ENCODE measurements around the gene CHRM4. TPM values are rescaled to one million over a fixed set of nuclear protein-coding genes. Genes with fewer than 3 reads are reported as not detected.

The CHRM4 gene
- total RNA-seq, 1 experiment from 2014 or later, result 0.97 TPM

DNA sequence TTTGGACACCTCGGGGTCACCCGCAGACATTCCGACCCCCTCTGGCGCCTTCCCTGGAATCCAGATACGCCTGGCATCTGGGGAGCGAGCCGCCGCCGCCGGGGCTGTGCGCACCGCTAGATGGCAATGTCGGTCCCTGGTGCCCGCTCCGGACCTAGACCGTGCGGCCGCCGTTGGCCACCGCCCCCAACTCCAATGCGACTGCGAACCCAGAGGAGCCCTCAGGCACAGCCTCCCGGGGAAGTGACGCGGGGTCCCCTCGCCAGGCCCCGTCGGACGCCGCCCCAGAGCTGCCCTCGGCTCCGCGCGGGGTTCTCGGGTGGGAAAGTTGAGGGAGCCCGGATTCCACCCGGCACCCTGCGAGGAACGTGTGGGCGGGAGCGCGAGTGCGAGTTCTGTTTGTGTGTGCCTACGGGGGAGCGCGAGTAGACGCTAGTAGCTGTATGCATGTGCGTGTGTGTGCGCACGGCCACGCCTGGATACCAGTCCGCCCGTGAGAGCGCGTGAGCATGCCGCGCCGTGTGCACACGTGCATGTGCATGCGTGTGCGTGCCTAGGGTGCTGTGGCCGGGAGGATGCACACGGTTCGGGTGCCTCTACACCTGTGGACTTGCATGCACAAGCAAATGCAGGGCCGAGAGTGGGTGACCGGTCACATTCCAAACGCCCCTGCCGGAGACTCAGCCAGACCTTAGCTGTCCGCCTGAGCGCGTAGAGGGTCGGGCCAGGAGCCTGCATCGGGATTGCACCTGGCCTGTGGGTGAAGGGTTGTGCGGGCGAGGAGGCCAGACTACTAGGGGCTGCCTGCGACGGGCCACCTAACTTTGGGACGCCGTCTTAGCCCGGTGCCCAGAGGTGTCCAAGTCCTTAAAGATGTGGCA, 1.9 kb downstream of the CHRM4 start:
- Histone ChIP-seq H3K27ac (no peak overlapping the region), H3K36me3 (no peaks in the 10 kb centered on the region), H3K4me1 (peaks cover 10% of the 10 kb centered on the region), H3K9me3 (replicated peaks) (no peaks in the 10 kb centered on the region), H3K4me3 (peak overlapping the region; percentile 56), H3K27me3 (no peaks in the 10 kb centered on the region)
- DNase-seq, result peak; percentile 89 to 90

DNA sequence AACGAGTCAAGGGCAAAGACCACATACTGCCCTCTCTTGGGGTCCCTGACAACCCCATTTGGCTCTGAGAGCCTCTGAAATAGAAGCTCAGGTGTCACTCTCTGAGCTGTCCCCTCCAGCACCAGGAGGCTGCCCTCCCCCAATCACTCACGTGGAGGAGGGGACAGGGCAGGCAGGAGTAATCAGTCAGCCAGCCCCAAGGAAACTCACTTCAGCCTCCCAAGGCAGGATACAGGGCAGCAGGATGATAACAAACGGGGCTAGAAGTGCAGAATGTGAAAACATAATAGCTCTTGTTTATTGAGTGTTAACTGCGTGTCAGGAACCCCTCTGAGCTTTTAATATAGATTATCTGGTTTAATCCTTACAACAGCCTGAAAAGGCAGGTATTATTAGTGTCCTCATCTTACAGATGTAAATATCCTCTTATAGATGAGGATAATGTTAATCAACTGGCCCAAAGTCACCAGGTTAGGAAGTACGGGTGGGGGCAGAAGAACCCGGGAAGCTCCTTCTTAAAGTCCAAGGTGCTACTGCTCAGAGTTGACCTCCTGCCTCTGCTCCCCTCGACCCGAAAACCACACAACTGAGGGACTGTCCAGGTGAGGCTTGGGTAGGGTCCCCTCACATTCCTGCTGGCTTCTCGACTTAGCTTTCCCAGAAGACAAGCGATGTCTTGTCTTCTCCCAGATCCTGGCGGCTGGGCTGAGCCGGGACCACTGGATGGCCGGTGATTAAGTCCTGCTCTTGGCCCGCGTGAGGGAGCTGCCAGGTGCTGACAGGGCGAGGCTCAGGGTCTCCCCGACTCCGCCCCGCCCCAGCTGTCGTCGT, 2.7 kb downstream of the CHRM4 start:
- Histone ChIP-seq H3K9me3 (replicated peaks) (no peaks in the 10 kb centered on the region), H3K4me3 (peak overlapping the region; percentile 56), H3K27ac (no peak overlapping the region), H3K36me3 (no peaks in the 10 kb centered on the region), H3K4me1 (peaks cover 10% of the 10 kb centered on the region), H3K27me3 (no peaks in the 10 kb centered on the region)
- DNase-seq, result no peak

DNA sequence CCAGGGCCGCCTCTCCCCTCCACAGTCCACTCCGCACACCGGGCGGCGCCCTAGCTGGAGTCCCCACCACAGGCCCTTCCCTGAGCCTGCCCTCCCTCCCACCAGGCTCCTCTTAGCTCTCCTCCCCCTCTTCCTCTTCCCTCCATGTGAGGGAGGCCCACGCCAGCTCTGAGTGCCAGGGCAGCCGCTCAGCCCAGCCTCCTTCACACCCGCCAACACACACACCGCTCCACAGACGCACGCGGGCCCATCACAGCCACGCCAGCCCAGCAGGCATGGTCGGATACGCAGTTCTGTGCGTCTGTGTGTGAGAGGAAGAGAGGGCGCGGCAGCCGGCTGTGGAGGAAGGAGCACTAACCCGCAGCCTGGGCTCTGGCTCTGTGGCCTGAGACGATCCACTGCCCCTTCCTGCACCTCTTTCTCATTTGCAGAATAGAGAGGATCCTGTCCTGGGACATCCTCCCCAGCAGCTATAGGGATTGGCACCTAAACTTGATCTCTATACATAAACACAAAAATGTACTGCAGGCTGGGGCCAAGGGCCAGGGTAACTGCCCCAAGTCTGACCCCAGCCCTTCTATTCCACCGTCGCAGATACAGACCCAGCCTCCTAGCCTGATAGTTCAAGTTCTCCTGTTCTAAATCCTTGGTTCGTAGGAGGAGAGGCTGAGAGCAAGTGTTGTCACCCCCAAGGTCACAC, 3.5 kb downstream of the CHRM4 start:
- Histone ChIP-seq H3K9me3 (replicated peaks) (no peaks in the 10 kb centered on the region), H3K27ac (no peak overlapping the region), H3K36me3 (no peaks in the 10 kb centered on the region), H3K4me3 (peak overlapping the region; percentile 31), H3K4me1 (peaks cover 10% of the 10 kb centered on the region), H3K27me3 (no peaks in the 10 kb centered on the region)
- DNase-seq, result peak; percentile 50 to 54

DNA sequence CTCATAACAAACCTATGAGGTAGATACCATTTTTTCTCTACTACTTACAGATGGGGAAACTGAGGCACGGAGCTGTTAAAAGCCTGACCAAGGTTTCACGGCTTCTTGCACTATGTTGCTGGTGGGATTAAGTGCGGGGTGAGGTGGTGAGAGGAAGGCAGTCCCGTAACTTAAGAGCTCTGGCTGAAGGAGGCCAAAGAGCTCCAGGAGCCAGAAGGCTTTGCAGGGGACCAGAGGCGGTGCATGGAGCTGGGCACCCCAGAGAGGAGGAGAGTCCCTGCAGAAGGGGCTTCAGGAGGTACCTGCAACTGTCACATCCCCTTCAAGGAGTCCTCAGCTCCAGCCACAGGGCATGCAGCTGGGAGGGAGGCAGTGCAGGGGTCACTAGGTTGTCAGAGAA, 4.1 kb downstream of the CHRM4 start:
- no peak for DNase-seq
- Histone ChIP-seq H3K36me3 (no peaks in the 10 kb centered on the region), H3K4me3 (peak overlapping the region; percentile 31), H3K4me1 (peaks cover 10% of the 10 kb centered on the region), H3K9me3 (replicated peaks) (no peaks in the 10 kb centered on the region), H3K27me3 (no peaks in the 10 kb centered on the region), H3K27ac (no peak overlapping the region)

DNA sequence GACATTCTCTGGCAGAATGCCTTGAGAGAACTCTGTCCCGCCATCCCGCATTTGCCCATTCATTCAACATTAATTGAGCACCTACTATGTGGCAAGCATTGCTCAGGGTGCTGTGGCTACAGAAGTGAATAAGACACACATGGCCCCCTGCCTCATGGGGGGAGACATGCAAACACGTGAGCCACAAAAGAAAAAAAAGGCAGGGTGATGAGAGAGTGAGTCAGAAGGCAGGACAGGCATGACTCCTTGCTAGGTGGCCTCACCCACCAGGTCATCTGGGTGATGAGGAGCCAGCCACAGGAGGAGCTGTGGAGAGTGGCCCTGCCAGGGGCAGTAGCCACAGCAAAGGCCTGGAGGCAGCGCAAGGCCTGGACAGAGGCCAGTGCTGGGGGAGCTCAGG, 4.9 kb downstream of the CHRM4 start:
- Histone ChIP-seq H3K36me3 (no peaks in the 10 kb centered on the region), H3K9me3 (replicated peaks) (no peaks in the 10 kb centered on the region), H3K27ac (no peak overlapping the region), H3K4me1 (peaks cover 10% of the 10 kb centered on the region), H3K4me3 (no peak overlapping the region), H3K27me3 (no peaks in the 10 kb centered on the region)
- no peak for DNase-seq

DNA sequence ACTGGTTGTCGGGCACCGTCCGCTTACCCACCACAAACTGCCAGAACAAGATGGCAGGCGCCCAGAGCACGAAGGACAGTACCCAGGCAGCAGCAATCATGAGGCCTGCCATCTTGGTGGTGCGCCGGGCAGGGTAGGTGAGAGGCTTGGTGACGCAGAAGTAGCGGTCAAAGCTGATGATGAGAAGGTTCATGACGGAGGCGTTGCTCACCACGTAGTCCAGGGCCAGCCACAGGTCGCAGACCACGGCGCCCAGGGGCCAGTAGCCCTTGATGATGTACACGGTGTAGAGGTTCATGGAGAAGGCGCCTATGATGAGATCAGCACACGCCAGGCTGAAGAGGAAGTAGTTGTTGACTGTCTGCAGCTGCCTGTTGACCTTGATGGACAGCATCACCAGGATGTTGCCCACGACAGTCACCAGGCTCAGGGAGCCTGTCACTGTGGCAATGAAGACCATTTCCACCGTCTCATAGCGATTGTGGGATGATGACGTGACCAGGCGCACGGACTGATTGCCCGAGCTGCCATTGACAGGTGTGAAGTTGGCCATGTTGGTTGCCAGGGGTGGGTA, 5.5 kb downstream of the CHRM4 start:
- Histone ChIP-seq H3K36me3 (no peaks in the 10 kb centered on the region), H3K9me3 (replicated peaks) (no peaks in the 10 kb centered on the region), H3K4me1 (peaks cover 10% of the 10 kb centered on the region), H3K4me3 (no peak overlapping the region), H3K27me3 (no peaks in the 10 kb centered on the region), H3K27ac (no peak overlapping the region)
- no peak for DNase-seq

DNA sequence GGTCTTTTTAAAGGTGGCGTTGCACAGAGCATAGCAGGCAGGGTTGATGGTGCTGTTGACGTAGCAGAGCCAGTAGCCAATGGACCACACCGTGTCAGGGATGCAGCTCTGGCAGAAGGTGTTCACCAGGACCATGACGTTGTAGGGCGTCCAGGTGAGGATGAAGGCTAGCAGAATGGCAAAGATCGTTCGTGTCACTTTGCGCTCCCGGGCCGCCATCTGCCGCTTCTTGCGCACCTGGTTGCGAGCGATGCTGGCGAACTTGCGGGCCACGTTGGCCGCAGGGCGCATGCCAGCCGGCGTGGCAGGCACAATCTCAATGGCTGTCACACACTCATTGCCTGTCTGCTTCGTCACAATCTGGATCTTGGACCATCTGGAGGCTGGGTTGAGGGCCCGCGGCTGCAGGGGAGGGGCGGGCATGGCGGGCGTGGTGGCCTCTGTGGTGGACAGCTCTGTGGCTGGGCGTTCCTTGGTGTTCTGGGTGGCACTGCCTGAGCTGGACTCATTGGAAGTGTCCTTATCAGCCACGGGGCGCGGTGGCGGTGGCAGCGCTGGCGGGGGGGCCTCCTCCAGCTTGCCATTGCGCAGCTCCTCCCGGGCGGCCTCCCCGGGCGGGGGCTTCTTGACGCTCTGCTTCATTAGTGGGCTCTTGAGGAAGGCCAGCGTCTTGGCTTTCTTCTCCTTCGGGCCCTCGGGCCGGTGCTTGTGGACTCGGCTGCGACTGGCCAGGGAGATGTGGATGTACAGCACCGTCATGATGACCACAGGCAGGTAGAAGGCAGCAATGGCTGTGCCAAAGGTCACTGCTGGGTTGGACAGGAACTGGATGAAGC, 6.2 kb downstream of the CHRM4 start:
- Histone ChIP-seq H3K9me3 (replicated peaks) (no peaks in the 10 kb centered on the region), H3K36me3 (no peaks in the 10 kb centered on the region), H3K4me1 (peaks cover 10% of the 10 kb centered on the region), H3K27ac (no peak overlapping the region), H3K27me3 (no peaks in the 10 kb centered on the region), H3K4me3 (no peak overlapping the region)
- no peak for DNase-seq

DNA sequence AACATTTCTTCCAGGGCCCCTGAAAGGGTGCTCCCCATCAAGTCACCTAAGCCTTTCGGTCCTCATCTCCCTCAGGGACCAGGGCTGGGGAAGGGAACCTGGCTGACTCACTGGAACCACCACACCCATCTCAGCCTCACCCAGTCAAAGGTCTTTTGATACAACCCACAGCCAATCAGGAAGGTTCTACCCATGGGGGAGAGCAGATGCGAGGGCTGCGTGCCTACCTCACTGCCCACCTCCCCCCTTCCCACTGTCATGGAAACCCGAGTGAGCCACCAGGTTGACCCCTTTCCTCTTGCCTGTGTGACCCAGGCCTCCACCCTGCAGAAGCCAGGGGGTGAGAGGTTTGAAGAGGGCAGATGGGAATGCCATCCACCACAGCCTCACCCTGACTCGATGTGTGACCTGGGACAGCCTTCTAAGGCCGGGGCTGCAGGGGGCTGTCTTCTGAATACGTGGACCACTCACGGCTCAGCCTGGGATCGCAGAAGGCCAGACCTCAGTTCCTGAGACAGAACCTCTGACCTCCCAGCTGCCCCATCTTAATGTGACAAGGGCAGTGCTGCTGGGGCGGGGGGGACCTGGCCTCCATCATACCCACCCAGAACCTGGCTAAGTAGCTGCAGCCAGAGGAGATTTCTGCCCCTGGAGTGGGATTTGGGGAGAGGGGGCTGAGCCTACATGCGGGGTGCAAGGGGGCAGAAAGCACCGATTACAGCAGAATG, 7.4 kb downstream of the CHRM4 start:
- Histone ChIP-seq H3K36me3 (no peaks in the 10 kb centered on the region), H3K27me3 (no peaks in the 10 kb centered on the region), H3K4me1 (peaks cover 10% of the 10 kb centered on the region), H3K27ac (no peak overlapping the region), H3K9me3 (replicated peaks) (no peaks in the 10 kb centered on the region), H3K4me3 (no peak overlapping the region)
- DNase-seq, result no peak

DNA sequence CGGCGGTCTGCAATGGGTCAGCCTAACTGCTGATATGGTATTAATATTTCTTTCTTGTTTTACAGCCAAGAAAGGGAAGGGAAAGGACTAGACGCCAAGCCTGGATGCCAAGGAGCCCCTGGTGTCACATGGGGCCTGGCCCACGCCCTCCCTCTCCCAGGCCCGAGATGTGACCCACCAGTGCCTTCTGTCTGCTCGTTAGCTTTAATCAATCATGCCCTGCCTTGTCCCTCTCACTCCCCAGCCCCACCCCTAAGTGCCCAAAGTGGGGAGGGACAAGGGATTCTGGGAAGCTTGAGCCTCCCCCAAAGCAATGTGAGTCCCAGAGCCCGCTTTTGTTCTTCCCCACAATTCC, 8.2 kb downstream of the CHRM4 start:
- H3K27me3 ChIP-seq, result no peaks in the 10 kb centered on the region
- H3K9me3 ChIP-seq (replicated peaks), result no peaks in the 10 kb centered on the region
- H3K36me3 ChIP-seq, result no peaks in the 10 kb centered on the region; the same call in 1 of the 2 replicates
- no peak overlapping the region for H3K27ac ChIP-seq
- no peak overlapping the region for H3K4me3 ChIP-seq
- DNase-seq, result no peak
- peaks cover 2% of the 10 kb centered on the region for H3K4me1 ChIP-seq

DNA sequence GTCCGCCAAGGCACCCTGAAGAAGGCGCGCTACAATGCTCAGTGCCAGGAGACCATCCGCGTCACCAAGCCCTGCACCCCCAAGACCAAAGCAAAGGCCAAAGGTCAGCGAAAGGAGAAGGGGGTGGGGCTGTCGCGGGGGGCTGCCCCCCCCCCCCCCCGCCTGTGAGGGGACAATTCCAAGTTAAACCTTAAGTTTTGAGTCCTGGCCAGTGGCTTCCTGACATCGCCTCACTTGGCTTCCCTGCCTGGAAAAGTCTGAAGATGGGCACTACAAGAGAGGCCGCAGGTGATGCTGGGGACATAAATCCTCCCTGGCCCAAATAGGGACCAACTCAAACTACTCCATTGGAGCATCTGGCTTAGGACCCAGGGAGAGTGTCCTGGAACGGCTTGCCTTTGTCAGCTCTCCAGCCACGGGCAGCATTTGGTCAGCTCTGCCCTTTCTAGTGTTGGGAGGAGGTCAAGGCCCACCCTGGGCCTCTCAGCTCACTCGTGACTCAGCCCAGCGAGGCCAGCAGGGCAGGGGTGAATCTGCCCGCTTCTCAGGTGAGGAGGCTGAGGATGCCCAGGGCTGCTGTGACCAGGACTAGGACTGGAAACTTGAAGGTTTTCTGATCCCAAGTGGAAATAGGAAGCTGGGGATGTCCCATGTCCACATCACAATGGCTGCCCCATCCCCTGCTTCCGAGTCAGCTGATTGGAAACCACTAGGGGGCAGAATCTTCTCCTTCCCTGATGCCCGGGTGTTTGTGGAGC, 8.8 kb downstream of the CHRM4 start:
- Histone ChIP-seq H3K27ac (no peak overlapping the region), H3K36me3 (peaks cover under 1% of the 10 kb centered on the region; the same call in 1 of the 2 replicates), H3K4me1 (no peaks in the 10 kb centered on the region), H3K9me3 (replicated peaks) (no peaks in the 10 kb centered on the region), H3K27me3 (no peaks in the 10 kb centered on the region), H3K4me3 (peak overlapping the region; percentile 68)
- peak; percentile 53 to 76 for DNase-seq

DNA sequence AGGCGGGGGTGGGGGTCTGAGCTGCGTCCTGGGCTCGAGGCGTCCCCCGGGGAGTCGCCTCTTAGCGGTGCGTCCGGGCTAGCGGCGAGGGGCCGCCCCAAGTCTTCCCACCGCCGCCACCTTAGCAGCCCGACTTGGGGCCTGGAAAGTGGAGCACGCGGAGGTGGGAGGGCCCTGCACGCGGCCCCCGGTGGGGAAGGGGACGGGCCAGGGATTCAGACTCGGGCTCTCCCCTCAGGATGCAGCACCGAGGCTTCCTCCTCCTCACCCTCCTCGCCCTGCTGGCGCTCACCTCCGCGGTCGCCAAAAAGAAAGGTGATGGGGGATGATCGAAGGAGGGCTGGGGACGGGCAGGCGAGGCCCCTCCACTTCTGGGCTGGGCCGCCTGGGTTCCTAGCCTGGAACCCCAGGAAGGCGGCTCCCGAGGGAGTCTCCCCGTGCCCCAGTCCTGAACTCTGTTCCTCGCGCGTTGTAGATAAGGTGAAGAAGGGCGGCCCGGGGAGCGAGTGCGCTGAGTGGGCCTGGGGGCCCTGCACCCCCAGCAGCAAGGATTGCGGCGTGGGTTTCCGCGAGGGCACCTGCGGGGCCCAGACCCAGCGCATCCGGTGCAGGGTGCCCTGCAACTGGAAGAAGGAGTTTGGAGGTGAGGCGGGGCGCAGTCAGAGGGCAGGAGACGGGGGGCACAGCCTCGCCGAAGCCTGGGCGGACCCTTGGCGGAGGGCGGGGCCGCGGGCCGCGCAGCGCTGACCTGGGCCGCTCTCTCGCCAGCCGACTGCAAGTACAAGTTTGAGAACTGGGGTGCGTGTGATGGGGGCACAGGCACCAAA, 9.5 kb downstream of the CHRM4 start:
- Histone ChIP-seq H3K27ac (peak overlapping the region; percentile 56), H3K4me3 (peak overlapping the region; percentile 68), H3K36me3 (peaks cover 2% of the 10 kb centered on the region; the same call in 1 of the 2 replicates), H3K4me1 (no peaks in the 10 kb centered on the region), H3K27me3 (no peaks in the 10 kb centered on the region), H3K9me3 (replicated peaks) (no peaks in the 10 kb centered on the region)
- peak; percentile 52 to 57 for DNase-seq
